ENCODE measurements around the gene CHRNE. TPM values are rescaled to one million over a fixed set of nuclear protein-coding genes. Genes with fewer than 3 reads are reported as not detected.
A peak's percentile ranks its signal among the peaks of the same experiment; 100 is the strongest.

Gene CHRNE
- total and polyA plus RNA-seq, 2 experiments from 2014 or later: 0.24 to 1.2 TPM

GRCh38 chr17:4862720-4863119 lies 40.2 kb downstream of the CHRNE start:
- TF ChIP-seq STAT1 (IDR thresholded peaks at IDR 0.05; ENCODE audit: unreplicated experiment) (no peak), CTCF (conservative IDR thresholded peaks at IDR 0.05; ENCODE audit: low read depth in 2 of 2) (no peak), ETS1 (IDR thresholded peaks at IDR 0.05) (no peak), ZNF462 (CRISPR knock-in tag; IDR thresholded peaks at IDR 0.05) (no peak), EZH2 (IDR thresholded peaks at IDR 0.05; ENCODE audit: low read depth, unreplicated experiment) (no peak), NANOG (IDR thresholded peaks at IDR 0.05; ENCODE audit: borderline replicate concordance) (no peak), ZNF114 (CRISPR knock-in tag; IDR thresholded peaks at IDR 0.05) (no peak), POLR2AphosphoS5 (IDR thresholded peaks at IDR 0.05; ENCODE audit: low read depth) (no peak), JUNB (IDR thresholded peaks at IDR 0.05; ENCODE audit: unreplicated experiment) (no peak), EZH2phosphoT487 (IDR thresholded peaks at IDR 0.05; ENCODE audit: unreplicated experiment) (no peak)
- peaks cover 13% of the 10 kb centered on the region; the same call in 1 of the 2 replicates for H3F3A ChIP-seq (replicated peaks; ENCODE audit: low read depth)
- no peaks in the 10 kb centered on the region for H3K9me2 ChIP-seq (ENCODE audit: insufficient read depth)
- H3K36me3 ChIP-seq (ENCODE audit: insufficient read depth): no peaks in the 10 kb centered on the region
- H3K79me2 ChIP-seq (replicated peaks; ENCODE audit: insufficient read depth): peaks cover 28% of the 10 kb centered on the region
- no peak overlapping the region for H3K4me2 ChIP-seq
- DNase-seq (ENCODE audit: low spot score): no peak
- Mint-ChIP-seq H3K27me3 (ENCODE audit: insufficient read depth, low read depth, poor library complexity) (peaks cover 3% of the 10 kb centered on the region), H3K4me1 (peaks cover 34% of the 10 kb centered on the region), H3K27ac (no peak overlapping the region), H3K36me3 (ENCODE audit: low read depth) (peaks cover 3% of the 10 kb centered on the region; the same call in 1 of the 3 replicates), H3K4me3 (no peak overlapping the region), H3K9me3 (no peaks in the 10 kb centered on the region)
- H3K27me3 ChIP-seq (ENCODE audit: insufficient read depth): no peaks in the 10 kb centered on the region
- H2AFZ ChIP-seq: no peak overlapping the region
- H3K4me3 ChIP-seq: no peak overlapping the region
- peaks cover 29% of the 10 kb centered on the region for H3K4me1 ChIP-seq (ENCODE audit: insufficient read depth)
- peak overlapping the region; percentile 72; the same call in 1 of the 2 replicates for H3K27ac ChIP-seq (ENCODE audit: low read depth)
- H4K20me1 ChIP-seq (replicated peaks; ENCODE audit: insufficient read depth): peaks cover 5% of the 10 kb centered on the region; the same call in 1 of the 2 replicates
- no peak for ATAC-seq
